B cell (primary cell): ENCODE measurements around the gene NCOA7. TPM values are rescaled to one million over a fixed set of nuclear protein-coding genes. Genes with fewer than 3 reads are reported as not detected.

ENCODE experiments used
- ATAC-seq: fragments of 200-7000 bp; cut with Tn5 transposase; one replicate; pipeline ENCODE4 v1.10.0; 2021; ENCODE audit warnings: low read depth, mild to moderate bottlenecking, moderate number of reproducible peaks, moderate library complexity
- CTCF ChIA-PET: fragments of 350-600 bp; sonication (Branson Sonifier 250); formaldehyde crosslinking; loops from one replicate; lab custom pipeline; 2021; ENCODE audit warnings: antibody characterized with exemption, inconsistent platforms; lab: Charles Lee
- POLR2A ChIA-PET: fragments of 350-600 bp; sonication (Branson Sonifier 250); formaldehyde crosslinking; loops from one replicate; lab custom pipeline; 2021; ENCODE audit warnings: antibody characterized with exemption; lab: Charles Lee
- DNase-seq: peaks from one replicate; pipeline ENCODE4 v3.0.0; 2013
- H2AFZ ChIP-seq: 2 replicates; pipeline ENCODE4 v1.6.1; 2012; ENCODE audit warnings: mild to moderate bottlenecking, low read depth, low read length; ENCODE audit not compliant: insufficient read depth, poor library complexity, severe bottlenecking
- H3K27ac ChIP-seq, 2 donors: 1 replicate in 1 of 2; 2 replicates in 1 of 2; pipeline ENCODE4 v1.5.1; 2012 to 2013; ENCODE audit warnings: low read length in 2 of 2, mild to moderate bottlenecking in 2 of 2, moderate library complexity in 1 of 2
- H3K27me3 ChIP-seq, 4 experiments: fragments of 200-600 bp in 1 of 4; sonication (generic) in 1 of 4; replicated peaks in 1 of 4; 1 replicate in 2 of 4; 2 replicates in 2 of 4; pipeline versions ENCODE4 v1.6.1 to v1.7.0; 2013 to 2016; ENCODE audit warnings: low read length in 3 of 4, mild to moderate bottlenecking in 2 of 4, mixed read lengths in 1 of 4, moderate library complexity in 1 of 4; ENCODE audit not compliant: insufficient read depth in 4 of 4, control insufficient read depth in 3 of 4; ENCODE audit errors: control extremely low read depth in 1 of 4
- H3K36me3 ChIP-seq, 2 experiments: replicated peaks in 1 of 2; 1 replicate in 1 of 2; 2 replicates in 1 of 2; pipeline versions ENCODE4 v1.6.1 to v1.7.1; 2013; ENCODE audit warnings: low read length in 1 of 2; ENCODE audit not compliant: insufficient read depth in 2 of 2, control insufficient read depth in 1 of 2; ENCODE audit errors: control extremely low read depth in 1 of 2, extremely low read depth in 1 of 2
- H3K4me1 ChIP-seq, 2 donors: fragments of 200-600 bp in 1 of 2; sonication (generic) in 1 of 2; 1 replicate in 1 of 2; 2 replicates in 1 of 2; pipeline versions ENCODE4 v1.5.1 to v1.6.1; 2013 to 2017; ENCODE audit warnings: low read length in 2 of 2; ENCODE audit not compliant: control insufficient read depth in 2 of 2, insufficient read depth in 2 of 2
- H3K4me2 ChIP-seq: replicated peaks from 2 replicates; pipeline ENCODE3; 2012; ENCODE audit warnings: mild to moderate bottlenecking, low read depth, low read length; ENCODE audit not compliant: poor library complexity, severe bottlenecking
- H3K4me3 ChIP-seq, 5 experiments: fragments of 200-600 bp in 1 of 5; sonication (generic) in 1 of 5; 1 replicate in 3 of 5; 2 replicates in 2 of 5; pipeline versions ENCODE4 v1.5.1 to v1.7.0; 2011 to 2016; ENCODE audit warnings: low read length in 4 of 5, mild to moderate bottlenecking in 4 of 5, low read depth in 2 of 5, control low read depth in 1 of 5, moderate library complexity in 1 of 5; ENCODE audit not compliant: insufficient read depth in 1 of 5; ENCODE audit errors: control extremely low read depth in 1 of 5, extremely low read depth in 1 of 5
- H3K79me2 ChIP-seq: fragments of 200-600 bp; sonication (generic); one replicate; pipeline ENCODE4 v1.6.0; 2016; ENCODE audit warnings: low read length; ENCODE audit not compliant: control insufficient read depth, insufficient read depth
- H3K9ac ChIP-seq: fragments of 200-600 bp; sonication (generic); 2 replicates; pipeline ENCODE4 v1.6.1; 2017; ENCODE audit warnings: mild to moderate bottlenecking, low read length, moderate library complexity
- H3K9me3 ChIP-seq, 3 donors: one replicate each; pipeline versions ENCODE4 v1.6.1 to v1.7.1; 2013; ENCODE audit warnings: low read length in 2 of 3; ENCODE audit not compliant: control insufficient read depth in 2 of 3, insufficient read depth in 1 of 3; ENCODE audit errors: control extremely low read depth in 1 of 3
- H4K20me1 ChIP-seq: 2 replicates; pipeline ENCODE4 v1.6.0; 2012; ENCODE audit warnings: mild to moderate bottlenecking, low read length; ENCODE audit not compliant: insufficient read depth, control insufficient read depth, poor library complexity, severe bottlenecking
- H3K27ac Mint-ChIP-seq: one replicate; pipeline ENCODE4 v1.8.0; 2021; ENCODE audit warnings: mixed read lengths
- H3K27me3 Mint-ChIP-seq: one replicate; pipeline ENCODE4 v1.8.0; 2021; ENCODE audit warnings: mixed read lengths
- H3K4me1 Mint-ChIP-seq: one replicate; pipeline ENCODE4 v1.8.0; 2021; ENCODE audit warnings: mixed read lengths
- H3K4me3 Mint-ChIP-seq: one replicate; pipeline ENCODE4 v1.8.0; 2021; ENCODE audit warnings: mixed read lengths
- H3K9me3 Mint-ChIP-seq: one replicate; pipeline ENCODE4 v1.8.0; 2022; ENCODE audit warnings: mixed read lengths; ENCODE audit not compliant: insufficient read depth
- EZH2 ChIP-seq: IDR thresholded peaks from 2 replicates; pipeline ENCODE4 v1.6.1; 2012; ENCODE audit warnings: borderline replicate concordance, low read depth, mild to moderate bottlenecking, moderate library complexity, low read length; ENCODE audit not compliant: insufficient read depth, poor library complexity, severe bottlenecking
- WGBS: methylation state at CpG from one replicate; pipeline ENCODE4 v1.1.5; 2013; ENCODE audit warnings: missing lambda C conversion rate; ENCODE audit not compliant: insufficient coverage; 5-methylcytosine and 5-hydroxymethylcytosine counted together
- intact Hi-C: fragments of 100-400 bp; cut with micrococcal nuclease; formaldehyde crosslinking; loops from one replicate; pipeline ENCODE4 v1.10.0; 2022
- polyA plus RNA-seq: library from polyadenylated mRNA; depleted of rRNA; stranded (reverse); fragments of >200 nt; gene quantifications from 2 replicates; pipeline ENCODE4 v1.2.3, GENCODE V29; 2012
- total RNA-seq, 2 donors: library from RNA; stranded (reverse); fragments of 120-200 nt in 1 of 2; gene quantifications; 1 replicate in 1 of 2; 2 replicates in 1 of 2; pipeline versions ENCODE4 v1.2.3 to v1.2.4, GENCODE V29; 2013 to 2022
- TF ChIP-seq, protein P1 (sequence below): fragments of 200-600 bp; IDR thresholded peaks from one replicate; pipeline ENCODE4 v1.8.0; 2022; ENCODE audit warnings: antibody characterized with exemption, mild to moderate bottlenecking

NCOA7 gene
- total and polyA plus RNA-seq, 2 donors (not counting 1 experiment from before 2014, with no cell fraction given), result 10.9 to 27.4 TPM

DNA sequence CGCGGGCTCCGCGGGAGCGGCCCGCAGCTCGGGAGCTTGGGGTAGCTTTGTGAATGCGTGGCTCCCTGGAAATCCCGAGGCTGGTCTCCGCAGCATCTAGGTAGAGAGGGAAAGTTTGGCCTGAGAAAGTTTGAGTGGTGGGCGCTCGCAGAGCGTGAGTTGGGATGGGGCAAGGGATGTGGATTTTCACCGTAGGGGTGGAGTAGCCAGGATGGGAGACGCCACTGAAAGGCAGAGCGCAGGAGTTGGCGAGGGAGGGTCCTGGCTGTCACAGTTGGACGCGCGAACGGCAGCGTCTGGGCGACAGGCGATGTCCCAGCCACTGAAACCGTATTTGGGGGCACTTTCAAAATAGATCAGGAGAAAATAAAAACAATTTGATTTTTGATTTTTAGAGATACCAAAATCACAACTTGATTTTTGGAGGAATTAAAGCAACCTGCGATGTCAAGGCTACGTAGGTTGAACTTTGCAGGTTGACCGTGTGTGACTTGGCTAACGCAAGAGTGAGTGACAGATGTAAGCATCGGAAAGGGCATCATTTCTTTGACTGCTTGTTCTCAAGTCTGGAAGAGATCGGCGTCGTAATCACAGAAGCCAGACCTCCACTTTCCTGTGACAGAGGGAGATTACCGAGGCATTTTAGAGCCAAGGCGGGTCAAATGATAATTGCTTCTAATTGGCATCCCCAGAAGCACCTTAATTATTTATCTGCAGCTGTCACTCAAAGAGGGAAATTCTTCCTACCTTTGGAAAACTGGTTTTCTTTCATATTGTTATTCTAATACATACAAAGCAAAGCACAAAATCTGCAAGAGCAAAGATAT is 40.7 kb upstream of the NCOA7 start:
- peaks cover 65% of the 10 kb centered on the region for H3K27me3 Mint-ChIP-seq

More for the DNA sequence above, 40.7 kb upstream of the NCOA7 start:
- H3K4me3 ChIP-seq, result peak overlapping the region; percentile 44 to 75 (median 67)
- ATAC-seq (no peak), DNase-seq (peak; percentile 56)
- H3K4me1 Mint-ChIP-seq, result peaks cover 37% of the 10 kb centered on the region
- 9% methylated on average over 33 of the region's 35 CpGs for WGBS
- H3K79me2 ChIP-seq, result no peaks in the 10 kb centered on the region
- H3K4me3 Mint-ChIP-seq, result peak overlapping the region; percentile 96
- H3K27ac Mint-ChIP-seq, result peak overlapping the region; percentile 83
- ChIA-PET CTCF (interaction anchor here (0.8 to 14.0 kb wide), 4 partner anchors 17 to 440 kb away, joined by 3 to 375 read pairs (median 11); partner anchors contain the start of gene HINT3), POLR2A (no interaction called here)
- intact Hi-C loops, result loop anchor here (1.0 to 2.0 kb wide), 5 partner anchors 30 to 1517 kb away; partner anchors contain the start of genes HDDC2, NCOA7 and RNF146
- H3K9ac ChIP-seq, result peak overlapping the region; percentile 73
- no peak for TF ChIP-seq EZH2
- TF ChIP-seq, protein P1, sequence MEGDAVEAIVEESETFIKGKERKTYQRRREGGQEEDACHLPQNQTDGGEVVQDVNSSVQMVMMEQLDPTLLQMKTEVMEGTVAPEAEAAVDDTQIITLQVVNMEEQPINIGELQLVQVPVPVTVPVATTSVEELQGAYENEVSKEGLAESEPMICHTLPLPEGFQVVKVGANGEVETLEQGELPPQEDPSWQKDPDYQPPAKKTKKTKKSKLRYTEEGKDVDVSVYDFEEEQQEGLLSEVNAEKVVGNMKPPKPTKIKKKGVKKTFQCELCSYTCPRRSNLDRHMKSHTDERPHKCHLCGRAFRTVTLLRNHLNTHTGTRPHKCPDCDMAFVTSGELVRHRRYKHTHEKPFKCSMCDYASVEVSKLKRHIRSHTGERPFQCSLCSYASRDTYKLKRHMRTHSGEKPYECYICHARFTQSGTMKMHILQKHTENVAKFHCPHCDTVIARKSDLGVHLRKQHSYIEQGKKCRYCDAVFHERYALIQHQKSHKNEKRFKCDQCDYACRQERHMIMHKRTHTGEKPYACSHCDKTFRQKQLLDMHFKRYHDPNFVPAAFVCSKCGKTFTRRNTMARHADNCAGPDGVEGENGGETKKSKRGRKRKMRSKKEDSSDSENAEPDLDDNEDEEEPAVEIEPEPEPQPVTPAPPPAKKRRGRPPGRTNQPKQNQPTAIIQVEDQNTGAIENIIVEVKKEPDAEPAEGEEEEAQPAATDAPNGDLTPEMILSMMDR, result no peak
- H3K4me2 ChIP-seq, result peak overlapping the region; percentile 97
- H3K4me1 ChIP-seq, result peaks cover 35 to 42% of the 10 kb centered on the region in 2 donors
- H3K9me3 ChIP-seq, result peaks cover 0 to 13% (median 0%) of the 10 kb centered on the region in 3 donors
- no peaks in the 10 kb centered on the region for H4K20me1 ChIP-seq
- H3K27me3 ChIP-seq, result peaks cover 0 to 58% (median 53%) of the 10 kb centered on the region in 4 experiments
- H3K9me3 Mint-ChIP-seq, result no peaks in the 10 kb centered on the region
- no peak overlapping the region for H3K27ac ChIP-seq
- no peaks in the 10 kb centered on the region for H3K36me3 ChIP-seq
- H2AFZ ChIP-seq, result peak overlapping the region; percentile 80
